Tibial artery (tissue), 4 donors: Measurements from ENCODE around the gene EDC4.

Experiments used
- DNase-seq, 2 donors: peaks; one replicate each; pipeline ENCODE4 v3.0.0-alpha.2; 2019
- H3K27ac ChIP-seq, 2 donors: fragments of 200-600 bp; sonication (generic) in 1 of 2; 1 replicate in 1 of 2; 2 replicates in 1 of 2; pipeline ENCODE4 v1.5.1; 2018 to 2019; ENCODE audit warnings: mild to moderate bottlenecking in 1 of 2
- H3K27me3 ChIP-seq, 2 donors: fragments of 200-600 bp; sonication (generic) in 1 of 2; one replicate each; pipeline versions ENCODE4 v1.5.1 to v1.6.0; 2016 to 2019
- H3K36me3 ChIP-seq, 3 donors: fragments of 200-600 bp; sonication (generic) in 2 of 3; one replicate each; pipeline ENCODE4 v1.5.1; 2016 to 2019; ENCODE audit warnings: mild to moderate bottlenecking in 2 of 3
- H3K4me1 ChIP-seq, 4 donors: fragments of 200-600 bp; sonication (generic) in 2 of 4; 1 replicate in 3 of 4; 2 replicates in 1 of 4; pipeline ENCODE4 v1.5.1; 2016 to 2019
- H3K4me3 ChIP-seq, 2 donors: fragments of 200-600 bp; sonication (generic) in 1 of 2; 1 replicate in 1 of 2; 2 replicates in 1 of 2; pipeline ENCODE4 v1.5.1; 2018 to 2019; ENCODE audit warnings: mild to moderate bottlenecking in 2 of 2
- H3K9me3 ChIP-seq, 3 donors: fragments of 200-600 bp; sonication (generic) in 1 of 3; one replicate each; pipeline ENCODE4 v1.5.1; 2016 to 2019
- CTCF ChIP-seq, 2 experiments: fragments of 200-600 bp in 1 of 2; fragments of 450-650 bp in 1 of 2; IDR thresholded peaks; one replicate each; pipeline ENCODE4 v1.5.1; 2017 to 2019; ENCODE audit warnings: antibody characterized with exemption in 2 of 2, mild to moderate bottlenecking in 1 of 2, moderate library complexity in 1 of 2
- intact Hi-C: fragments of 100-400 bp; cut with DNase I; formaldehyde crosslinking; loops from one replicate; pipeline ENCODE4 v1.15.0; 2023; ENCODE audit warnings: low total_unique reads

Gene EDC4

GRCh38 chr16:67846063-67846319, 26.9 kb upstream of the EDC4 start:
- Histone ChIP-seq H3K4me3 (peak overlapping the region; percentile 73 to 80), H3K36me3 (no peaks in the 10 kb centered on the region), H3K27me3 (no peaks in the 10 kb centered on the region), H3K27ac (peak overlapping the region; percentile 97 to 99), H3K9me3 (no peaks in the 10 kb centered on the region), H3K4me1 (peaks cover 15 to 69% (median 51%) of the 10 kb centered on the region in 4 donors)
- no peak for DNase-seq
- TF ChIP-seq CTCF (IDR thresholded peaks at IDR 0.05): no peak
- intact Hi-C loops: no loop called here

GRCh38 chr16:67846320-67847063, 26.4 kb upstream of the EDC4 start, which contains the start of gene NUTF2:
Gene NUTF2 (plus strand): TSS chr16:67846933. CDS start chr16:67865131, 18,198 bp downstream.
- Histone ChIP-seq H3K27me3 (no peaks in the 10 kb centered on the region), H3K27ac (peak within 1 kb of the TSS; percentile 97 to 99), H3K4me1 (peaks cover 11 to 68% (median 49%) of the 10 kb centered on the region in 4 donors), H3K9me3 (no peaks in the 10 kb centered on the region), H3K4me3 (peak within 1 kb of the TSS; percentile 73 to 80), H3K36me3 (no peaks in the 10 kb centered on the region)
- peak; percentile 96 to 97 for DNase-seq
- TF ChIP-seq CTCF (IDR thresholded peaks at IDR 0.05): peak in 1 of 2 experiments; percentile 5
- intact Hi-C loops: no loop called here

GRCh38 chr16:67847064-67847861, 25.6 kb upstream of the EDC4 start, which contains the start of gene CENPT:
Gene CENPT (minus strand): TSS chr16:67847693. CDS start chr16:67833859, 13,834 bp downstream.
- DNase-seq: peak in 1 of 2 donors; percentile 70
- no peaks in the 10 kb centered on the region for H3K27me3 ChIP-seq
- intact Hi-C loops: no loop called here
- H3K36me3 ChIP-seq: no peaks in the 10 kb centered on the region
- peak within 1 kb of the TSS; percentile 97 to 99 for H3K27ac ChIP-seq
- H3K4me3 ChIP-seq: peak within 1 kb of the TSS; percentile 73 to 80
- peaks cover 7 to 66% (median 48%) of the 10 kb centered on the region in 4 donors for H3K4me1 ChIP-seq
- no peaks in the 10 kb centered on the region for H3K9me3 ChIP-seq
- TF ChIP-seq CTCF (IDR thresholded peaks at IDR 0.05): no peak

GRCh38 chr16:67848118-67848517, 24.7 kb upstream of the EDC4 start:
- Histone ChIP-seq H3K27ac (peak overlapping the region; percentile 97 to 99), H3K27me3 (no peaks in the 10 kb centered on the region), H3K9me3 (no peaks in the 10 kb centered on the region), H3K4me3 (peak overlapping the region; percentile 73 to 80), H3K4me1 (peaks cover 7 to 64% (median 47%) of the 10 kb centered on the region in 4 donors), H3K36me3 (no peaks in the 10 kb centered on the region)
- TF ChIP-seq CTCF (IDR thresholded peaks at IDR 0.05): no peak
- no peak for DNase-seq
- intact Hi-C loops: no loop called here

GRCh38 chr16:67853670-67854069, 19.2 kb upstream of the EDC4 start:
- no peaks in the 10 kb centered on the region for H3K36me3 ChIP-seq

More at GRCh38 chr16:67853670-67854069, 19.2 kb upstream of the EDC4 start:
- peaks cover 0 to 58% (median 37%) of the 10 kb centered on the region in 4 donors for H3K4me1 ChIP-seq
- no peaks in the 10 kb centered on the region for H3K27me3 ChIP-seq
- no peak for TF ChIP-seq CTCF (IDR thresholded peaks at IDR 0.05)
- intact Hi-C loops: no loop called here
- H3K27ac ChIP-seq: no peak overlapping the region
- no peaks in the 10 kb centered on the region for H3K9me3 ChIP-seq
- DNase-seq: no peak
- H3K4me3 ChIP-seq: no peak overlapping the region
